ENCODE data around the gene XPR1.

The XPR1 gene

GRCh38 chr1:180631766-180632325 is at the start of gene XPR1:
TSS of gene XPR1 (plus strand) at chr1:180632022. CDS start at chr1:180632202, 180 bp downstream.
- H3K27ac Mint-ChIP-seq: peak within 1 kb of the TSS; percentile 95 to 96
- H3K27me3 Mint-ChIP-seq: no peaks in the 10 kb centered on the region
- DNase-seq (peak; percentile 93 to 97), ATAC-seq (peak; percentile 99)
- no peak within 1 kb of the TSS for H3K4me3 Mint-ChIP-seq
- no peaks in the 10 kb centered on the region for H3K9me3 Mint-ChIP-seq
- no peaks in the 10 kb centered on the region for H3K4me1 Mint-ChIP-seq

DNA sequence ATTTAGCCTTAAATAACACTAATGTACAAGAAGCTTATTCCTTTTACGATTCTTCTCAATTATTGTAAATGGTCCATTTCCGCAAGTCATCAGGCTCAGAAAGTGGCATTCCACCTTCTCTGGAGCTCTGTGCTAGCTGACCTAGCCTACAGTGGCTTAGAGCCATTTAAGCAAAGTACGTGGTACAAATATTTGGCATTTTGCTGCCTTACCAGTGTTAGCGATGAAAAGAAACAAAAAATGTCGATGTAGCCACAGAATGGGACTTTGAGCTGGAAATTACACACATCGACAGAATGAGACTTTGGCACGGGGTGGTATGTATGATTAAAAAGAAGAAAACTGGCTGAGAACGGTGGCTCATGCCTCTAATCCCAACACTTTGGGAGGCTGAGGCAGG is 47.0 kb upstream of the XPR1 start:
- Mint-ChIP-seq H3K9me3 (peaks cover 4 to 9% of the 10 kb centered on the region in 2 donors), H3K4me1 (peaks cover 26% of the 10 kb centered on the region), H3K4me3 (peak overlapping the region in 1 of 2 donors; percentile 50), H3K27me3 (peaks cover 5% of the 10 kb centered on the region), H3K27ac (peak overlapping the region; percentile 92 to 93)
- ATAC-seq (no peak), DNase-seq (no peak)

DNA sequence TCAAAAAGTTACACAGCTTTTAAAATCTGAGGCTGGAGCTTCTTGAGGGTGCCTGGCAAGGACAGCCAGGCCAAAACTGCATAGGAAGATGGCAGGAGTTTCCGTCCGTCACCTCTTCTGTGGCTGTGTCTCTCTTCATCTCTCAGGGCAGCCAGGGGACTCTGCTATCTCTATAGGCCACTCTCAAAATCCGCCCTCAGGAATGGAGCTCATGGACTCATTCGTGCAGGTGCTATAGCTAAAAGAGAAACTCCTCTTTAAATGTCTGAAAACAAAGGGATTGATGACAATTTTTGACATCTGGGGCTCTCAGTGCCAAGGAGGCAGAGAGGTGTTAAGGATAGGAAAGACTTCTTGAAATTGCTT is 45.8 kb upstream of the XPR1 start:
- Mint-ChIP-seq H3K27me3 (peaks cover 8% of the 10 kb centered on the region), H3K9me3 (peaks cover 4 to 9% of the 10 kb centered on the region in 2 donors), H3K27ac (peak overlapping the region; percentile 92 to 93), H3K4me3 (peak overlapping the region; percentile 1 to 50), H3K4me1 (peaks cover 26% of the 10 kb centered on the region)
- ATAC-seq (no peak), DNase-seq (no peak)

GRCh38 chr1:180586671-180587155 is 45.1 kb upstream of the XPR1 start:
- Mint-ChIP-seq H3K27ac (peak overlapping the region; percentile 89 to 95), H3K4me1 (peaks cover 26% of the 10 kb centered on the region), H3K9me3 (peaks cover 4 to 9% of the 10 kb centered on the region in 2 donors), H3K27me3 (peaks cover 8% of the 10 kb centered on the region), H3K4me3 (peak overlapping the region in 1 of 2 donors; percentile 44)
- ATAC-seq (no peak), DNase-seq (no peak)

GRCh38 chr1:180588121-180588520 is 43.7 kb upstream of the XPR1 start:
- peaks cover 4 to 9% of the 10 kb centered on the region in 2 donors for H3K9me3 Mint-ChIP-seq
- H3K27me3 Mint-ChIP-seq: peaks cover 8% of the 10 kb centered on the region
- DNase-seq (no peak), ATAC-seq (no peak)
- no peak overlapping the region for H3K4me3 Mint-ChIP-seq
- H3K4me1 Mint-ChIP-seq: peaks cover 26% of the 10 kb centered on the region
- no peak overlapping the region for H3K27ac Mint-ChIP-seq

- Mint-ChIP-seq H3K27me3 (peaks cover 8% of the 10 kb centered on the region), H3K9me3 (peaks cover 4 to 9% of the 10 kb centered on the region in 2 donors), H3K27ac (no peak overlapping the region), H3K4me3 (no peak overlapping the region), H3K4me1 (peaks cover 13% of the 10 kb centered on the region)
- DNase-seq (no peak), ATAC-seq (no peak)
These were observed 40.9 kb upstream of the XPR1 start for GRCh38 chr1:180590889-180591288.

DNA sequence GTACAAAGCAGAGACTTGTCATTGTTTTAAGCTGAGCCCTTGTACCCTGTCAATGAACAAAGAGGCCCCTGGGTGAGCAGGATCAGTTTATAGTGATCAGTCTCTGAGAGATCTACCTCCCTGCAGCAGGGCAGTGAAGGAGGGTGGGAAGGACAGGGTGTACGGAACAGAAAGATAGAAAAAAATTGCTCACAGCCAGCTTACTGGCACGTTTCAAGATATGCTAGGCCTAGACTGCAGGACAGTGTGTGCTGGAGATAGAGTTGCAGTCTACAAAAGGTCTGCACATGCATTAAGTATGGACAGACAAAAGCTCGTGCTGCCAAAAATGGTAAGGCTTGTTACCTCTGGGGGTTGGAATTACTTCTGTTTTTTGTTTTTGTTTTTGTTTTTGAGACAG is 38.4 kb upstream of the XPR1 start:
- Mint-ChIP-seq H3K27ac (no peak overlapping the region), H3K27me3 (peaks cover 8% of the 10 kb centered on the region), H3K9me3 (no peaks in the 10 kb centered on the region), H3K4me3 (no peak overlapping the region), H3K4me1 (no peaks in the 10 kb centered on the region)
- ATAC-seq (no peak), DNase-seq (no peak)

- no peak overlapping the region for H3K4me3 Mint-ChIP-seq
- H3K9me3 Mint-ChIP-seq: no peaks in the 10 kb centered on the region
- DNase-seq: no peak
- no peak overlapping the region for H3K27ac Mint-ChIP-seq
- peaks cover 4% of the 10 kb centered on the region for H3K27me3 Mint-ChIP-seq
- ATAC-seq: no peak
- no peaks in the 10 kb centered on the region for H3K4me1 Mint-ChIP-seq
These were observed 37.1 kb upstream of the XPR1 start for GRCh38 chr1:180594723-180595122.

GRCh38 chr1:180595966-180596365 is 35.9 kb upstream of the XPR1 start:
- ATAC-seq (no peak), DNase-seq (no peak)
- Mint-ChIP-seq H3K4me1 (no peaks in the 10 kb centered on the region), H3K27ac (no peak overlapping the region), H3K4me3 (no peak overlapping the region), H3K27me3 (no peaks in the 10 kb centered on the region), H3K9me3 (no peaks in the 10 kb centered on the region)

- ATAC-seq (no peak), DNase-seq (no peak)
- Mint-ChIP-seq H3K27ac (no peak overlapping the region), H3K9me3 (no peaks in the 10 kb centered on the region), H3K4me1 (no peaks in the 10 kb centered on the region), H3K4me3 (no peak overlapping the region), H3K27me3 (no peaks in the 10 kb centered on the region)
These were observed 34.3 kb upstream of the XPR1 start for GRCh38 chr1:180597520-180597919.

GRCh38 chr1:180598333-180598974 is 33.4 kb upstream of the XPR1 start:
- Mint-ChIP-seq H3K4me3 (no peak overlapping the region), H3K27ac (no peak overlapping the region), H3K4me1 (no peaks in the 10 kb centered on the region), H3K27me3 (no peaks in the 10 kb centered on the region), H3K9me3 (no peaks in the 10 kb centered on the region)
- ATAC-seq (no peak), DNase-seq (no peak)

- Mint-ChIP-seq H3K9me3 (no peaks in the 10 kb centered on the region), H3K4me1 (no peaks in the 10 kb centered on the region), H3K27ac (no peak overlapping the region), H3K4me3 (no peak overlapping the region), H3K27me3 (no peaks in the 10 kb centered on the region)
- no peak for ATAC-seq
- no peak for DNase-seq
These were observed 31.5 kb upstream of the XPR1 start for GRCh38 chr1:180600343-180600742.

GRCh38 chr1:180601512-180601911 is 30.3 kb upstream of the XPR1 start:
- ATAC-seq (no peak), DNase-seq (no peak)
- Mint-ChIP-seq H3K4me1 (no peaks in the 10 kb centered on the region), H3K4me3 (no peak overlapping the region), H3K9me3 (no peaks in the 10 kb centered on the region), H3K27me3 (no peaks in the 10 kb centered on the region), H3K27ac (no peak overlapping the region)

- ATAC-seq: no peak
- no peaks in the 10 kb centered on the region for H3K4me1 Mint-ChIP-seq
These were observed 28.5 kb upstream of the XPR1 start for GRCh38 chr1:180603223-180603849.

DNA sequence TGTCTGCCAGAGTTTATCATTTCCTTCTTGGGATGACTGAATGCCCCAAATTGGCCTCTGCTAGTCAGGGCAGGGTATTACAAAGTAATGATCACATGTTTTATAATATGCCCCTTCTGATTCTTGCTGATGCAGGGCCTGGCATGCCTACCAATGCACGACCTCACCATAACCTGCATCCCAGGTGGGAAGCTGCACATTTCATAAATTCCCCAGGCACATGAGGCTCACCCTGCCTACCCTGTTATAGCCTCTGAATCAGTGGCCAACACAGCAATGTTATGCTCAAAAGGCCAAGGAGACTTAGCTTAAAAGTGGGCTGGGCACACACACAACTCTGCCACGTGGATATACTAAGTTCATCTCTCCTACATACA is 28.0 kb upstream of the XPR1 start:
- H3K27me3 Mint-ChIP-seq: no peaks in the 10 kb centered on the region
- H3K27ac Mint-ChIP-seq: peak overlapping the region in 1 of 2 donors; percentile 24
- ATAC-seq (no peak), DNase-seq (no peak)
- no peaks in the 10 kb centered on the region for H3K4me1 Mint-ChIP-seq
- no peak overlapping the region for H3K4me3 Mint-ChIP-seq
- no peaks in the 10 kb centered on the region for H3K9me3 Mint-ChIP-seq

More at GRCh38 chr1:180603223-180603849, 28.5 kb upstream of the XPR1 start:
- no peak for DNase-seq
- Mint-ChIP-seq H3K9me3 (no peaks in the 10 kb centered on the region), H3K4me3 (no peak overlapping the region), H3K27me3 (no peaks in the 10 kb centered on the region), H3K27ac (no peak overlapping the region)

DNA sequence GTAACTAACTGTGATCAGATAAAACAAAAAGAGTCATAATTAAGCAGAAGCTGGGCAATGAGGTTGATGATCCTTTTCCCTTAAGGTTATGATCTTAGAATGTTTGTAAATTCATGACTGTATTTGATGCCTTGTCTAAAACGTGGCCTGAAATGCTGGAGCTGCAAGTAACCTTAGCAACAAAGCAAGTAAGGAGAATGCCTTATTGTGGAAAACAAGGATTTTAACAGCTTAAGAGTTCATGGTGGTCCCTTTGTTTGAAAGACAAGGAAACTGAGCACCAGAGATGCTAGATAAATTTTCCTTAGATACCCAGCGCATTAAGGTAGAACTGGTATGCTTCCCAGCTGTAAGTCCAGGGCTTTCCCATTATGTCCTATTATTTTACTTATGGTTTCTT is 25.7 kb upstream of the XPR1 start:
- no peak for ATAC-seq
- Mint-ChIP-seq H3K27ac (no peak overlapping the region), H3K4me3 (no peak overlapping the region), H3K4me1 (peaks cover 3% of the 10 kb centered on the region), H3K9me3 (peaks cover 0 to 5% of the 10 kb centered on the region in 2 donors), H3K27me3 (no peaks in the 10 kb centered on the region)
- DNase-seq: no peak

All from stimulated activated naive CD8-positive, alpha-beta T cell treated with anti-CD3 and anti-CD28 coated beads, Interleukin-15, amount 100 ng/mL, for 72 hours (primary cell).